ENCODE results near the gene SCNN1A. TPM values are rescaled to one million over a fixed set of nuclear protein-coding genes. Genes with fewer than 3 reads are reported as not detected.

The SCNN1A gene
- total and polyA plus RNA-seq, 2 of the 13 experiments (the other 11 are each of a cell fraction or from before 2014, with no cell fraction given), result 1.5 to 14.6 TPM

DNA sequence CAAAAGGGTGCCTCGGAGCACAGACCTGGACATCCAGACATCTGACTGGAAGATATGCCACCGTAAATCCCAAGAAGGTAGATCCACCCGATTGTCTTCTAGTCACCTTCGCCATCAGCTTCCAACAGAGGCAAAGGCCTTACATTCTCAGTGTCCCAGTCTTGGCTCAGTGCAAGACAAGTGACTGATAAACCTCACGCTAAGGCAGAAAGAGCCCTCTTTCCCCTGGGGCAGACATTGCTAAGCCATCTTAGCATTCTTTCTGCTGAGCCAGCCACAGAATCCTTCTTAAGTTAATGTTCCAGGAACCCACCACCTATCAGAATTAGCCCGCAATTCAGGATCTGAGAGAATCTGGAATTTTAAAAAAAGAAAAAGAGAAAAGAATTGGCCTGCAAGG lies 69.2 kb downstream of the SCNN1A start:
- BruUV-seq (replicated peaks), result no TSS peak
- no peaks in the 10 kb centered on the region for H4K20me1 ChIP-seq (ENCODE audit: insufficient read depth, low read length)
- no peak overlapping the region for H3K9ac ChIP-seq (ENCODE audit: insufficient read depth, low read depth, low read length)
- no peak for FAIRE-seq
- intact Hi-C loops (cut with micrococcal nuclease; ENCODE audit: unreplicated experiment) (no loop called here), in situ Hi-C loops (cut with HindIII; ENCODE audit: extremely low pct_ligation_motif_present, low pct_unique_long_range_greater_than_20kb) (no loop called here)
- peaks cover 0 to 4% of the 10 kb centered on the region in 2 experiments; a peak in 1 of 5 replicates for H3K27me3 ChIP-seq (ENCODE audit: control insufficient read depth in 1 of 2, insufficient read depth in 2 of 2, low read length in 2 of 2)
- no peak overlapping the region for H3K27ac ChIP-seq (ENCODE audit: extremely low read length, insufficient read depth, low read length)
- H3K79me2 ChIP-seq (ENCODE audit: insufficient read depth, low read length), result no peaks in the 10 kb centered on the region
- H3K9me3 ChIP-seq (ENCODE audit: low read length), result no peaks in the 10 kb centered on the region
- CTCF ChIA-PET (ENCODE audit: low intra/inter-chr PET ratio, low total read pairs), result no interaction called here
- no peak for DNase-seq (ENCODE audit: low spot score)
- no peak overlapping the region for H2AFZ ChIP-seq (ENCODE audit: low read length)
- H3K36me3 ChIP-seq (replicated peaks in 1 of 2; ENCODE audit: control insufficient read depth in 1 of 2, insufficient read depth in 2 of 2, low read length in 2 of 2), result no peaks in the 10 kb centered on the region
- H3K4me1 ChIP-seq (ENCODE audit: insufficient read depth, low read length), result peaks cover 61% of the 10 kb centered on the region
- no peak overlapping the region for H3K4me3 ChIP-seq (replicated peaks in 1 of 3; ENCODE audit: insufficient read depth in 1 of 3, low read depth in 2 of 3, low read length in 3 of 3)
- H3K4me2 ChIP-seq (ENCODE audit: low read depth, low read length), result no peak overlapping the region
- POLR2A ChIA-PET, result interaction anchor here (2.3 kb wide), 1 partner anchor 30 kb away, joined by 9 read pairs; no protein-coding TSS in a partner anchor
- 51% methylated on average over 6 of the region's 6 CpGs for WGBS (ENCODE audit: low lambda C conversion rate)
- ATAC-seq, result no peak
- TF ChIP-seq ZC3H4 (CRISPR knock-in tag; IDR thresholded peaks at IDR 0.05; ENCODE audit: borderline replicate concordance) (no peak), ZC3H13 (CRISPR knock-in tag; IDR thresholded peaks at IDR 0.05) (no peak), SMARCC2 (IDR thresholded peaks at IDR 0.05) (no peak), FOXO1 (CRISPR knock-in tag; IDR thresholded peaks at IDR 0.05) (no peak), SRF (IDR thresholded peaks at IDR 0.05; ENCODE audit: low read depth, low read length) (no peak), CBX1 (IDR thresholded peaks at IDR 0.05; ENCODE audit: low read depth) (no peak), ZFAT (CRISPR knock-in tag; conservative IDR thresholded peaks at IDR 0.05) (no peak), HCFC1 (IDR thresholded peaks at IDR 0.05; ENCODE audit: low read depth, low read length) (no peak), TP53 (CRISPR knock-in tag; conservative IDR thresholded peaks at IDR 0.05) (no peak), ZNF614 (CRISPR knock-in tag; IDR thresholded peaks at IDR 0.05; ENCODE audit: borderline replicate concordance) (no peak), FOXM1 (CRISPR knock-in tag; IDR thresholded peaks at IDR 0.05) (no peak), GATAD1 (CRISPR knock-in tag; IDR thresholded peaks at IDR 0.05) (no peak), ZNF138 (CRISPR knock-in tag; IDR thresholded peaks at IDR 0.05; ENCODE audit: low read depth) (no peak), PRPF4 (IDR thresholded peaks at IDR 0.05; ENCODE audit: low read depth, low read length, poor library complexity, severe bottlenecking) (no peak)
- TF ChIP-seq, protein P1, sequence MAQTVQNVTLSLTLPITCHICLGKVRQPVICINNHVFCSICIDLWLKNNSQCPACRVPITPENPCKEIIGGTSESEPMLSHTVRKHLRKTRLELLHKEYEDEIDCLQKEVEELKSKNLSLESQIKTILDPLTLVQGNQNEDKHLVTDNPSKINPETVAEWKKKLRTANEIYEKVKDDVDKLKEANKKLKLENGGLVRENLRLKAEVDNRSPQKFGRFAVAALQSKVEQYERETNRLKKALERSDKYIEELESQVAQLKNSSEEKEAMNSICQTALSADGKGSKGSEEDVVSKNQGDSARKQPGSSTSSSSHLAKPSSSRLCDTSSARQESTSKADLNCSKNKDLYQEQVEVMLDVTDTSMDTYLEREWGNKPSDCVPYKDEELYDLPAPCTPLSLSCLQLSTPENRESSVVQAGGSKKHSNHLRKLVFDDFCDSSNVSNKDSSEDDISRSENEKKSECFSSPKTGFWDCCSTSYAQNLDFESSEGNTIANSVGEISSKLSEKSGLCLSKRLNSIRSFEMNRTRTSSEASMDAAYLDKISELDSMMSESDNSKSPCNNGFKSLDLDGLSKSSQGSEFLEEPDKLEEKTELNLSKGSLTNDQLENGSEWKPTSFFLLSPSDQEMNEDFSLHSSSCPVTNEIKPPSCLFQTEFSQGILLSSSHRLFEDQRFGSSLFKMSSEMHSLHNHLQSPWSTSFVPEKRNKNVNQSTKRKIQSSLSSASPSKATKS (CRISPR knock-in tag; IDR thresholded peaks at IDR 0.05), result no peak
- TF ChIP-seq, protein P2, sequence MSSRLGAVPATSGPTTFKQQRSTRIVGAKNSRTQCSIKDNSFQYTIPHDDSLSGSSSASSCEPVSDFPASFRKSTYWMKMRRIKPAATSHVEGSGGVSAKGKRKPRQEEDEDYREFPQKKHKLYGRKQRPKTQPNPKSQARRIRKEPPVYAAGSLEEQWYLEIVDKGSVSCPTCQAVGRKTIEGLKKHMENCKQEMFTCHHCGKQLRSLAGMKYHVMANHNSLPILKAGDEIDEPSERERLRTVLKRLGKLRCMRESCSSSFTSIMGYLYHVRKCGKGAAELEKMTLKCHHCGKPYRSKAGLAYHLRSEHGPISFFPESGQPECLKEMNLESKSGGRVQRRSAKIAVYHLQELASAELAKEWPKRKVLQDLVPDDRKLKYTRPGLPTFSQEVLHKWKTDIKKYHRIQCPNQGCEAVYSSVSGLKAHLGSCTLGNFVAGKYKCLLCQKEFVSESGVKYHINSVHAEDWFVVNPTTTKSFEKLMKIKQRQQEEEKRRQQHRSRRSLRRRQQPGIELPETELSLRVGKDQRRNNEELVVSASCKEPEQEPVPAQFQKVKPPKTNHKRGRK (CRISPR knock-in tag; IDR thresholded peaks at IDR 0.05), result no peak
- TF ChIP-seq, protein P3, sequence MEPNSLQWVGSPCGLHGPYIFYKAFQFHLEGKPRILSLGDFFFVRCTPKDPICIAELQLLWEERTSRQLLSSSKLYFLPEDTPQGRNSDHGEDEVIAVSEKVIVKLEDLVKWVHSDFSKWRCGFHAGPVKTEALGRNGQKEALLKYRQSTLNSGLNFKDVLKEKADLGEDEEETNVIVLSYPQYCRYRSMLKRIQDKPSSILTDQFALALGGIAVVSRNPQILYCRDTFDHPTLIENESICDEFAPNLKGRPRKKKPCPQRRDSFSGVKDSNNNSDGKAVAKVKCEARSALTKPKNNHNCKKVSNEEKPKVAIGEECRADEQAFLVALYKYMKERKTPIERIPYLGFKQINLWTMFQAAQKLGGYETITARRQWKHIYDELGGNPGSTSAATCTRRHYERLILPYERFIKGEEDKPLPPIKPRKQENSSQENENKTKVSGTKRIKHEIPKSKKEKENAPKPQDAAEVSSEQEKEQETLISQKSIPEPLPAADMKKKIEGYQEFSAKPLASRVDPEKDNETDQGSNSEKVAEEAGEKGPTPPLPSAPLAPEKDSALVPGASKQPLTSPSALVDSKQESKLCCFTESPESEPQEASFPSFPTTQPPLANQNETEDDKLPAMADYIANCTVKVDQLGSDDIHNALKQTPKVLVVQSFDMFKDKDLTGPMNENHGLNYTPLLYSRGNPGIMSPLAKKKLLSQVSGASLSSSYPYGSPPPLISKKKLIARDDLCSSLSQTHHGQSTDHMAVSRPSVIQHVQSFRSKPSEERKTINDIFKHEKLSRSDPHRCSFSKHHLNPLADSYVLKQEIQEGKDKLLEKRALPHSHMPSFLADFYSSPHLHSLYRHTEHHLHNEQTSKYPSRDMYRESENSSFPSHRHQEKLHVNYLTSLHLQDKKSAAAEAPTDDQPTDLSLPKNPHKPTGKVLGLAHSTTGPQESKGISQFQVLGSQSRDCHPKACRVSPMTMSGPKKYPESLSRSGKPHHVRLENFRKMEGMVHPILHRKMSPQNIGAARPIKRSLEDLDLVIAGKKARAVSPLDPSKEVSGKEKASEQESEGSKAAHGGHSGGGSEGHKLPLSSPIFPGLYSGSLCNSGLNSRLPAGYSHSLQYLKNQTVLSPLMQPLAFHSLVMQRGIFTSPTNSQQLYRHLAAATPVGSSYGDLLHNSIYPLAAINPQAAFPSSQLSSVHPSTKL (CRISPR knock-in tag; IDR thresholded peaks at IDR 0.05), result no peak

Measured in HepG2 (cell line).